Loucy (cell line): ENCODE data around the gene FTSJ3.

ENCODE experiments used
- EZH2phosphoT487 ChIP-seq: fragments of 200-600 bp; IDR thresholded peaks from 2 replicates; pipeline ENCODE4 v1.6.1; 2018; ENCODE audit warnings: antibody characterized with exemption, mild to moderate bottlenecking, moderate library complexity, borderline replicate concordance
- TF ChIP-seq, protein P1 (sequence below): fragments of 200-600 bp; sonication (generic); conservative IDR thresholded peaks from 2 replicates; pipeline ENCODE4 v1.5.1; 2014; ENCODE audit warnings: mild to moderate bottlenecking, antibody characterized with exemption, low read length

GRCh38 chr17:63832455-63832854 is 5.0 kb upstream of the FTSJ3 start:
- TF ChIP-seq, protein P1, sequence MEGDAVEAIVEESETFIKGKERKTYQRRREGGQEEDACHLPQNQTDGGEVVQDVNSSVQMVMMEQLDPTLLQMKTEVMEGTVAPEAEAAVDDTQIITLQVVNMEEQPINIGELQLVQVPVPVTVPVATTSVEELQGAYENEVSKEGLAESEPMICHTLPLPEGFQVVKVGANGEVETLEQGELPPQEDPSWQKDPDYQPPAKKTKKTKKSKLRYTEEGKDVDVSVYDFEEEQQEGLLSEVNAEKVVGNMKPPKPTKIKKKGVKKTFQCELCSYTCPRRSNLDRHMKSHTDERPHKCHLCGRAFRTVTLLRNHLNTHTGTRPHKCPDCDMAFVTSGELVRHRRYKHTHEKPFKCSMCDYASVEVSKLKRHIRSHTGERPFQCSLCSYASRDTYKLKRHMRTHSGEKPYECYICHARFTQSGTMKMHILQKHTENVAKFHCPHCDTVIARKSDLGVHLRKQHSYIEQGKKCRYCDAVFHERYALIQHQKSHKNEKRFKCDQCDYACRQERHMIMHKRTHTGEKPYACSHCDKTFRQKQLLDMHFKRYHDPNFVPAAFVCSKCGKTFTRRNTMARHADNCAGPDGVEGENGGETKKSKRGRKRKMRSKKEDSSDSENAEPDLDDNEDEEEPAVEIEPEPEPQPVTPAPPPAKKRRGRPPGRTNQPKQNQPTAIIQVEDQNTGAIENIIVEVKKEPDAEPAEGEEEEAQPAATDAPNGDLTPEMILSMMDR, result 0 out of 2 replicates have a peak, but pooled peaks have one; percentile 16
- no peak for TF ChIP-seq EZH2phosphoT487
